Motor neuron (in vitro differentiated cells): ENCODE measurements around the gene PTPRM. TPM values are rescaled to one million over a fixed set of nuclear protein-coding genes. Genes with fewer than 3 reads are reported as not detected.

ENCODE experiments used
- ATAC-seq, 8 experiments: fragments of 200-7000 bp; cut with Tn5 transposase; replicated peaks in 6 of 8; 2 replicates each; pipeline ENCODE4 v1.8.0; 2021; ENCODE audit warnings: mild to moderate bottlenecking in 8 of 8, moderate library complexity in 8 of 8
- H3K27ac ChIP-seq, 2 donors: fragments of 250-450 bp; sonication (Bioruptor Pico); 2 replicates each; pipeline ENCODE4 v1.9.0; 2021; ENCODE audit warnings: antibody characterized with exemption in 2 of 2, mild to moderate bottlenecking in 2 of 2, moderate library complexity in 1 of 2
- H3K4me1 ChIP-seq, 2 donors: fragments of 250-450 bp; sonication (Bioruptor Pico); replicated peaks in 1 of 2; 2 replicates each; pipeline ENCODE4 v1.6.1; 2021; ENCODE audit warnings: antibody characterized with exemption in 2 of 2, mild to moderate bottlenecking in 2 of 2, moderate library complexity in 1 of 2
- H3K4me3 ChIP-seq, 5 donors: fragments of 250-450 bp; sonication (Bioruptor Pico); 2 replicates each; pipeline ENCODE4 v1.9.0; 2021; ENCODE audit warnings: antibody characterized with exemption in 5 of 5, mild to moderate bottlenecking in 5 of 5, moderate library complexity in 4 of 5
- WGBS, 10 experiments: fragments of 450-650 bp; shearing (Covaris generic); methylation state at CpG; one replicate each; pipeline ENCODE4 v1.0.0; 2022; 5-methylcytosine and 5-hydroxymethylcytosine counted together
- in situ Hi-C, 9 experiments: fragments of 400-800 bp; cut with MboI; loops; one replicate each; pipeline ENCODE4 v1.15.0; 2021; ENCODE audit warnings: low sequenced_read_pairs in 9 of 9, low pct_unique_long_range_greater_than_20kb in 2 of 9; ENCODE audit not compliant: unreplicated experiment in 9 of 9
- total RNA-seq, 8 experiments: library from RNA; unstranded; fragments of 300-600 nt; gene quantifications; 2 replicates each; pipeline versions ENCODE4 v1.2.3 to v1.2.4, GENCODE V29; 2022

The PTPRM gene
- total RNA-seq, 8 experiments from 2014 or later: 12.9 to 106 (median 66.9) TPM

- Histone ChIP-seq H3K27ac (no peak overlapping the region), H3K4me1 (peaks cover 5 to 21% of the 10 kb centered on the region in 2 donors), H3K4me3 (no peak overlapping the region)
- peak in 2 of 8 experiments; percentile 4 to 29 for ATAC-seq
- 80 to 100% (median 100%) methylated on average over 1 to 3 of the region's 3 CpGs; no CpG with 5 or more reads in 3 of the 10 experiments for whole genome bisulfite sequencing, 10 experiments
- in situ Hi-C loops: no loop called here
Observed at GRCh38 chr18:7889515-7889914, 322.4 kb downstream of the PTPRM start.

DNA sequence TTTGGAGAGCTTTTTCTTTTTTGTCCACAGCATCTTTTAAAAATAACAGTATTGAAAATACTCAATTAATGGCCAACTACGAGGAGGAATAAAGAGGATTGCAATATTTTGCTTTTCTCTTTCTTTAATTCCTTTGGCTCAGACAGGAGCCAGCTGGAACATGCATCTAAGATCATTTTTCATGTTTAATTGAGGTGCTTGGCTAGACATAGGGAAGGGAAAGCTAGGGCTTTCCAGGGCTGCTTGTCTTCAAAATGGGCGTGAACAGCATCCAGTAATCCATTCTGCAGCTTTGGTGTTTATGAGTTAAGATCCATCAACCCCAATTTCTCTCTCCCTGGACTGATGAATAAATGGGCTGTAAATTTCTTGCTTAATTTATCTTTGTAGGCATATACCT is 323.0 kb downstream of the PTPRM start:
- peaks cover 5 to 21% of the 10 kb centered on the region in 2 donors for H3K4me1 ChIP-seq
- H3K27ac ChIP-seq: no peak overlapping the region
- in situ Hi-C loops: no loop called here
- peak in 5 of 8 experiments; percentile 22 to 78 (median 72) for ATAC-seq
- no peak overlapping the region for H3K4me3 ChIP-seq
- 46 to 95% (median 74%) methylated on average over 1 to 2 of the region's 2 CpGs; no CpG with 5 or more reads in 2 of the 10 experiments for WGBS, 10 experiments

DNA sequence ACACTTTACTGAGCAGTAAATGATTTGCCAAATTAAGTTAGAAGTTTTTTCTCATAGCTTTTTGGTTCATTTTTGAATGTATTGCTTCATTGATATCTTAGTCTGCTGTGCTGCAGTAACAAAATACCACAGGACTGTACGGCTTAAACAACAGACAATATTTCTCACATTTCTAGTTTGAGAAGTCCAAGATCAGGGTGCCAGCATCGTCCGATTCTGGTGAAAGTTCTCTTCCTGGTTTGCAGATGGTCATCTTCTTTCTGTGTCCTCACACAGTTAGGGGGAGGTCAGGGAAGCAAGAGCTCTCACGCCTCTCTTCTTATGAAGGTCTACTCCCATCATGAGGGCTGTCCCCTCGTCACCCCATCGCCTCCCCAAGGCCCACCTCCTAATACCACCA is 325.4 kb downstream of the PTPRM start:
- no peak for ATAC-seq
- H3K27ac ChIP-seq: no peak overlapping the region
- in situ Hi-C loops: no loop called here

DNA sequence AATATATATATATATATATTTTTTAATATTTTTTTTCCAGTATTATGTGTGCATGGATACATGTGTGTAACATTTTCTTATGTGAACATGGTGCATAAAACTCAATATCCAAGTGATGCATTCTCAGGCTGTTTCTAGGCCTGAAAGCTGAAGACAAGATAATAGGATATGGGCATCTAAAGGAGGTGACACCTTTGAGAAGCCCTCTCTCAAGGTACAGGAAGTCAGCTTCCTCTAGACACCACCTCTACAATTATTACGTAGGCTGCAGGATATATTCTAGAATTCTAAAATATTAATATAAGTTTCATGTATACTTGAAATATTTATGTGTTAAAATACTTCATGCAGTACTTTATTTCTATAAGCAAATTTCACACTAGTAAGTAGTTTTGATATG is 327.5 kb downstream of the PTPRM start:
- WGBS, 10 experiments: 83 to 100% (median 100%) methylated on average over 1 of the region's 1 CpG; no CpG with 5 or more reads in 2 of the 10 experiments
- no peak for ATAC-seq
- in situ Hi-C loops: no loop called here

More for the DNA sequence above, 325.4 kb downstream of the PTPRM start:
- Histone ChIP-seq H3K4me3 (no peak overlapping the region), H3K4me1 (peaks cover 14 to 18% of the 10 kb centered on the region in 2 donors)
- 83 to 100% (median 95%) methylated on average over 1 to 6 of the region's 6 CpGs; no CpG with 5 or more reads in 1 of the 10 experiments for WGBS, 10 experiments

DNA sequence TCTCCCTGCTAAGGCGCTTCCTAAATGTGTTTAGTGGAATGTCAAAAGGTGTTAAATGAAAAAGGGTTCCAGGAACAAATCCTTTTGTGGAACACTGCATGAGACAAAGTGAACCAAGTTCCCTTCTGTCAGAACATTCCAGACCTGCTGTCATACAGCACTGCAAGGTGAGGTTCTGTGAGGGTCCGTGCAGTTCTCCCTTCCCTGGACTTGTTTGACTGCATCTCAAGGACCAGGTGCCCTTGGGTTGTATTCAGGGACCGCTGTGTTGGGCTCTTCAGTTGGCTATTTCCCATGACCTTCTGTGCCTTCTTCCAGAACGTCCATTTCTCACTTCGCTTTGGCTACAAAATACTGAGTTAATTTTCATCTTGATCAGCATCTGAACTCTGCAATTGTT is 328.2 kb downstream of the PTPRM start:
- peaks cover 18 to 24% of the 10 kb centered on the region in 2 donors for H3K4me1 ChIP-seq
- no peak for ATAC-seq
- no peak overlapping the region for H3K4me3 ChIP-seq
- H3K27ac ChIP-seq: no peak overlapping the region
- WGBS, 10 experiments: 75 to 100% (median 89%) methylated on average over 1 to 5 of the region's 5 CpGs; no CpG with 5 or more reads in 2 of the 10 experiments
- in situ Hi-C loops: no loop called here

More for the DNA sequence above, 327.5 kb downstream of the PTPRM start:
- Histone ChIP-seq H3K4me3 (no peak overlapping the region), H3K4me1 (peaks cover 23 to 31% of the 10 kb centered on the region in 2 donors), H3K27ac (no peak overlapping the region)

- in situ Hi-C loops: no loop called here
- ATAC-seq: peak in 3 of 8 experiments; percentile 33 to 79 (median 58)
- WGBS, 10 experiments: 29 to 100% (median 68%) methylated on average over 1 to 3 of the region's 3 CpGs; no CpG with 5 or more reads in 1 of the 10 experiments
- no peak overlapping the region for H3K27ac ChIP-seq
- H3K4me1 ChIP-seq: peaks cover 18 to 23% of the 10 kb centered on the region in 2 donors
- no peak overlapping the region for H3K4me3 ChIP-seq
Observed at GRCh38 chr18:7896161-7896560, 329.0 kb downstream of the PTPRM start.

- peaks cover 18 to 23% of the 10 kb centered on the region in 2 donors for H3K4me1 ChIP-seq
- 71 to 100% (median 92%) methylated on average over 1 to 6 of the region's 6 CpGs for WGBS, 10 experiments
- H3K4me3 ChIP-seq: no peak overlapping the region
- ATAC-seq: peak in 4 of 8 experiments; percentile 46 to 81 (median 50)
- H3K27ac ChIP-seq: peak overlapping the region in 1 of 2 donors; percentile 41
- in situ Hi-C loops: no loop called here
Observed at GRCh38 chr18:7896805-7897518, 329.8 kb downstream of the PTPRM start.

- H3K27ac ChIP-seq: peak overlapping the region in 1 of 2 donors; percentile 65
Observed at GRCh38 chr18:7898181-7898580, 331.1 kb downstream of the PTPRM start.

GRCh38 chr18:7899078-7899477 is 332.0 kb downstream of the PTPRM start:
- ATAC-seq: no peak
- Histone ChIP-seq H3K4me1 (peaks cover 18 to 23% of the 10 kb centered on the region in 2 donors), H3K27ac (no peak overlapping the region), H3K4me3 (no peak overlapping the region)
- WGBS, 10 experiments: 90 to 100% (median 94%) methylated on average over 1 to 5 of the region's 5 CpGs; no CpG with 5 or more reads in 2 of the 10 experiments
- in situ Hi-C loops: no loop called here

More at GRCh38 chr18:7898181-7898580, 331.1 kb downstream of the PTPRM start:
- ATAC-seq: peak in 3 of 8 experiments; percentile 14 to 34 (median 29)
- Histone ChIP-seq H3K4me3 (no peak overlapping the region), H3K4me1 (peaks cover 18 to 23% of the 10 kb centered on the region in 2 donors)
- 0 to 92% (median 60%) methylated on average over 1 to 2 of the region's 2 CpGs; no CpG with 5 or more reads in 2 of the 10 experiments for WGBS, 10 experiments
- in situ Hi-C loops: no loop called here

GRCh38 chr18:7900091-7900490 is 333.0 kb downstream of the PTPRM start:
- ATAC-seq: no peak
- 53 to 100% (median 80%) methylated on average over 1 to 5 of the region's 5 CpGs; no CpG with 5 or more reads in 1 of the 10 experiments for WGBS, 10 experiments
- Histone ChIP-seq H3K4me1 (peaks cover 18 to 23% of the 10 kb centered on the region in 2 donors), H3K27ac (no peak overlapping the region), H3K4me3 (no peak overlapping the region)
- in situ Hi-C loops: loop anchor here in 1 of 9 experiments (25.0 kb wide), 1 partner anchor 112 kb away; no protein-coding TSS in a partner anchor

- ATAC-seq: no peak
- no peak overlapping the region for H3K4me3 ChIP-seq
- H3K4me1 ChIP-seq: peaks cover 16 to 22% of the 10 kb centered on the region in 2 donors
- 67 to 100% (median 95%) methylated on average over 1 of the region's 1 CpG; no CpG with 5 or more reads in 2 of the 10 experiments for WGBS, 10 experiments
- in situ Hi-C loops: loop anchor here in 1 of 9 experiments (25.0 kb wide), 1 partner anchor 111 kb away; no protein-coding TSS in a partner anchor
- no peak overlapping the region for H3K27ac ChIP-seq
Observed at GRCh38 chr18:7901657-7902056, 334.5 kb downstream of the PTPRM start.

DNA sequence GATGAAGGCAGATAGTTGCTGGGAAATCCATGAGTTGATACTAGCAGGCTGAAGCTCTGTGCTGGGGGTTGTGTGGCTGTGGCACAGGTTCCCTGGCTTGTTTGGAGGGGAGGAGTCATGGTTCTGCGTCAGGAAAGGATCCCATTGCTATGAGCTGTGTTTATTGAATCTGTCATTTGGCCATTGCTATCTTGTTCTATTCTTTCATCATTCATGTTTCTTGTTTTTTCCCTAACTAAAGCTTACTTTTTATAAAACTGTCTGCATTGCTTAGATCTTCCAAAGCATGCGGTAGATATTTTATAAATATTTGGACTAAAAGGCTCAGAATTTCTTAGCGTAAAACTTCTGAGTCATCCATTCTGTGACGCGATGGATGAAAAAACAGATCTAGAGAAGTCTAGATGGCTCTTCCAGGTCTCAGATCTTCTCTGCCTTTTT is 335.3 kb downstream of the PTPRM start:
- in situ Hi-C loops: loop anchor here in 1 of 9 experiments (25.0 kb wide), 1 partner anchor 110 kb away; no protein-coding TSS in a partner anchor
- ATAC-seq: no peak
- Histone ChIP-seq H3K4me1 (peaks cover 9 to 14% of the 10 kb centered on the region in 2 donors), H3K4me3 (no peak overlapping the region), H3K27ac (no peak overlapping the region)
- WGBS, 10 experiments: 82 to 100% (median 89%) methylated on average over 1 to 5 of the region's 5 CpGs; no CpG with 5 or more reads in 1 of the 10 experiments

- H3K4me1 ChIP-seq: no peaks in the 10 kb centered on the region
- WGBS, 10 experiments: 17 to 100% (median 83%) methylated on average over 1 to 2 of the region's 2 CpGs; no CpG with 5 or more reads in 1 of the 10 experiments
- no peak for ATAC-seq
- H3K27ac ChIP-seq: no peak overlapping the region
- in situ Hi-C loops: loop anchor here in 1 of 9 experiments (25.0 kb wide), 1 partner anchor 108 kb away; no protein-coding TSS in a partner anchor
- no peak overlapping the region for H3K4me3 ChIP-seq
Observed at GRCh38 chr18:7904529-7904928, 337.4 kb downstream of the PTPRM start.
